Measurements from ENCODE around the gene SOWAHC.
"Not testable (repeated sequence)": the region's sequence is repeated elsewhere in the genome, so short reads cannot be mapped to it uniquely, and the experiment has no call there.

SOWAHC gene

DNA sequence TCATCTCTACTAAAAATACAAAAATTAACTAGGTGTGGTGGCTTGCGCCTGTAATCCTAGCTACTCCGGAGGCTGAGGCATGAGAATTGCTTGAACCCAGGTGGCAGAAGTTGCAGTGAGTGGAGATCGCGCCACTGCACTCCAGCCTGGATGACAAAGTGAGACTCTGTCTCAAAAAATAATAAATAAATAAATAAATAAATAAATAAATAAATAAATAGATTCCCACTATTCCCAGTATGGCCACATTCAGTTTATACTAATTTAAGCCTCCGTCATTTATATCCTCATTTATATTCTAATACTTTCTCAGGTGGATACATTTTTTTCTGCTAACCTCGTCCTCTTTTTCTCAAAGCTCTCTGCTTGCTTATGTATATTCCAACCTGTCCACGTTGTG, 14.2 kb downstream of the SOWAHC start:
- not testable (repeated sequence) for ATAC-seq (replicated peaks; ENCODE audit: extremely low read depth, poor library complexity, severe bottlenecking); H3K36me3 Mint-ChIP-seq (ENCODE audit: insufficient read depth); H3K4me1 Mint-ChIP-seq; H3K27ac Mint-ChIP-seq (ENCODE audit: low read depth); H3K9me3 Mint-ChIP-seq; DNase-seq (ENCODE audit: low spot score in 2 of 2); H3K4me3 Mint-ChIP-seq
- H3K27me3 Mint-ChIP-seq, result peaks cover 30% of the 10 kb centered on the region

DNA sequence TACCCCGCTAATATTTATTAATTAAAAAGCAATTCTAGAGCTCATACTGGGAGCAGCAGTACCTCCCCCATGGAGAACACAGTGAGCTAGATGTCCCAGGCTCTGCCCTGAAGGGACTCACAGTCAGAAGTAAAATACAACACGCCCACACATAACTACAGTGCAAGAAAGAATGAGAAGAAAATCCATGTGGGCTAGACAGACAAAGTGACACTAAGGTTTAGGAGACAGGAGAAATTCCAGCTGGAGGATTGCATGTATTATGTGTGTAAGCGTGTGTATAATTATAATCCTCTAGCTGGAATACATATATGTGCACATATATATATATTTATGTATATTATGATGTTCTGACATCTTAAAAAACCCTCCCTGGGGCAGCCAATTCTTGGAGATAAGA, 15.7 kb downstream of the SOWAHC start:
- no peaks in the 10 kb centered on the region for H3K36me3 Mint-ChIP-seq (ENCODE audit: insufficient read depth)
- no peak for ATAC-seq (replicated peaks; ENCODE audit: extremely low read depth, poor library complexity, severe bottlenecking)

DNA sequence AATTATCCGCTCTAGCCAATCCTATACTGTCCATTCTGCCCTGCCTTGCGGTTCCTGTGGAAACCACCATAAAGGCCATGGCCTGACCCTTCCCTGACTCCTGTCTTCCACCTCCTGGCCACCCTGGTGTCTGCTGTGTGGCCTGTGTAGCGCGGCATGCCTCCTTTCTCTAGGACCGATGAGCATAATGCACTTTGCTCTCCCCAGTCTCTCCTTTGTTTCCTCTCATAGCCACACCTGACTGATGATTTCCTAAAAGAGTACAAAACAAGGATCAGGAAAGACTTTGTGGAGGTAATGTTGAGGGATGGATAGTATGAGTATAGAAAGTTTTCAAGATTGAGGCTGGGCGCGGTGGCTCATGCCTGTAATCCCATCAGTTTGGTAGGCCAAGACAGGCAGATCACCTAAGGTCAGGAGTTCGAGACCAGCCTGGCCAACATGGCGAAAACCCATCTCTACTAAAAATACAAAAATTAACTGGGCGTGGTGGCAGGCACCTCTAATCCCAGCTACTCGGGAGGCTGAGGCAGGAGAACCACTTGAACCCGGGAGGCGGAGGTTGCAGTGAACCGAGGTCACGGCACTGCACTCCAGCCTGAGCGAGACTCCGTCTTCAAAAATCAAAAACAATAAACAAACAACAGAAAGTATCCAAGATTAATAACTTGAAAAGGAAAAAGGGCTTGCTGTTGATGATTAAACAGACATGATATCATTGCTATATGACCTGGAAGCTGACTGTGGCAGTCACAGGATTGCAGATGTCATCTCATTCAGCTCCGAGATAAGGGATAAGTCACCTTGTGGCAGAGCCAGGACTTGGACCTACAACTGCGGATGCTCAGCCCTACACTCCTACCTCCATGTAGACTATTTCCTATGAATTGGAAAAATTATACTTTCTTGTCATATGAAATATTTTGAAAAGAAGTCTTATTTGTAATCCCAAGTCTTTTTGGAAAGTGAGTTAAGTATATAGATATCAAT, 16.6 kb downstream of the SOWAHC start:
- peaks cover 20% of the 10 kb centered on the region for H3K27me3 Mint-ChIP-seq
- H3K4me3 Mint-ChIP-seq, result no peak overlapping the region
- no peaks in the 10 kb centered on the region for H3K9me3 Mint-ChIP-seq
- no peaks in the 10 kb centered on the region for H3K36me3 Mint-ChIP-seq (ENCODE audit: insufficient read depth)
- H3K4me1 Mint-ChIP-seq, result no peaks in the 10 kb centered on the region
- ATAC-seq (replicated peaks; ENCODE audit: extremely low read depth, poor library complexity, severe bottlenecking), result no peak
- no peak for DNase-seq (ENCODE audit: low spot score in 2 of 2)
- no peak overlapping the region for H3K27ac Mint-ChIP-seq (ENCODE audit: low read depth)

More for the DNA sequence above, 15.7 kb downstream of the SOWAHC start:
- H3K4me1 Mint-ChIP-seq, result no peaks in the 10 kb centered on the region
- no peaks in the 10 kb centered on the region for H3K9me3 Mint-ChIP-seq
- no peak overlapping the region for H3K4me3 Mint-ChIP-seq
- no peak for DNase-seq (ENCODE audit: low spot score in 2 of 2)
- peaks cover 20% of the 10 kb centered on the region for H3K27me3 Mint-ChIP-seq
- H3K27ac Mint-ChIP-seq (ENCODE audit: low read depth), result no peak overlapping the region

DNA sequence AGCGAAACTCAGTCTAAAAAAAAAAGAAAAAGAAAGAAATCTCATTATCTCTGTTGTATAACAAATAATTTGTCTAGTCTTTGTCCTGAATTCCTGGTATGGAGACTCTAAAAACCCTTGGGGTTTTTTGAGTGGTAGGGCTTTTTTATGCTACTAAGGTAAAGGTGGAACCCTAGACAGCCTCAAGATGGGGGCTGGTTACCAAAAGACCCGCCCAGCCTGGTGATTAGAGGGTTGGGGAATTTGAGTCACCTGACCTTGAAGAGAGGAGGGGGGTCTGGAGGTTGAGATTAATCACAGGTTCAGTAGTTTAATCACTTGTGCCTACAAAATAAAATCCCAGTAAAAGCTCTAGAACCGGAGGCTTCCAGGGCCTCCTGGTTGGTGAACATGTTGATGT, 17.6 kb downstream of the SOWAHC start:
- peaks cover 20% of the 10 kb centered on the region for H3K27me3 Mint-ChIP-seq
- ATAC-seq (replicated peaks; ENCODE audit: extremely low read depth, poor library complexity, severe bottlenecking) (no peak), DNase-seq (ENCODE audit: low spot score in 2 of 2) (no peak)
- no peaks in the 10 kb centered on the region for H3K4me1 Mint-ChIP-seq
- H3K9me3 Mint-ChIP-seq, result no peaks in the 10 kb centered on the region
- H3K4me3 Mint-ChIP-seq, result no peak overlapping the region
- no peak overlapping the region for H3K27ac Mint-ChIP-seq (ENCODE audit: low read depth)
- H3K36me3 Mint-ChIP-seq (ENCODE audit: insufficient read depth), result no peaks in the 10 kb centered on the region

DNA sequence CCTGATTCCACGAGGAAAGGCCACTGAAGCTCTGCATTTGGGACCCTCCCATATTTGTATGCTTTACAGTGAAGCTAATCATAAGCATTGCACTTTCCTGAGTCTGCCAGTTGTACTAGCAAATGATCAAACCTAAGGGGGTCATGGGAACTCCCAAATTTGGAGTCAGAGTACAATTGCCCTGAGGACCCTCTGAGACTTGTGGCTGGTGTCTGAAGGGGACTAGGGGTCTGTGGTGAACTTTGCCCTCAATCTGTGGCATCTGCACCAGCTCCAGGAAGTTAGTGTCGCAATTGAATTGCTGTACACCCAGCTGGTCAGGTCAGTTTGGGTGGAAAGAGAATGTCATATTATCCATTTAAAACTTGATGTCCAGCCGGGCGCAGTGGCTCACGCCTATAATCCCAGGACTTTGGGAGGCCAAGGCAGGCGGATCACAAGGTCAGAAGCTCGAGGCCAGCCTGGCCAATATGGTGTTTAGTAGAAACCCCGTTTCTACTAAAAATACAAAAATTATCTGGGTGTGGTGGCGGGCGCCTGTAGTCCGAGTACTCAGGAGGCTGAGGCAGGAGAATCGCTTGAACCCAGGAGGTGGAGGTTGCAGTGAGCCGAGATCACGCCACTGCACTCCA, 18.1 kb downstream of the SOWAHC start:
- DNase-seq (ENCODE audit: low spot score in 2 of 2) (no peak), ATAC-seq (replicated peaks; ENCODE audit: extremely low read depth, poor library complexity, severe bottlenecking) (no peak)
- Mint-ChIP-seq H3K27ac (ENCODE audit: low read depth) (no peak overlapping the region), H3K9me3 (no peaks in the 10 kb centered on the region), H3K4me3 (no peak overlapping the region), H3K27me3 (peaks cover 18% of the 10 kb centered on the region), H3K4me1 (no peaks in the 10 kb centered on the region), H3K36me3 (ENCODE audit: insufficient read depth) (no peaks in the 10 kb centered on the region)

DNA sequence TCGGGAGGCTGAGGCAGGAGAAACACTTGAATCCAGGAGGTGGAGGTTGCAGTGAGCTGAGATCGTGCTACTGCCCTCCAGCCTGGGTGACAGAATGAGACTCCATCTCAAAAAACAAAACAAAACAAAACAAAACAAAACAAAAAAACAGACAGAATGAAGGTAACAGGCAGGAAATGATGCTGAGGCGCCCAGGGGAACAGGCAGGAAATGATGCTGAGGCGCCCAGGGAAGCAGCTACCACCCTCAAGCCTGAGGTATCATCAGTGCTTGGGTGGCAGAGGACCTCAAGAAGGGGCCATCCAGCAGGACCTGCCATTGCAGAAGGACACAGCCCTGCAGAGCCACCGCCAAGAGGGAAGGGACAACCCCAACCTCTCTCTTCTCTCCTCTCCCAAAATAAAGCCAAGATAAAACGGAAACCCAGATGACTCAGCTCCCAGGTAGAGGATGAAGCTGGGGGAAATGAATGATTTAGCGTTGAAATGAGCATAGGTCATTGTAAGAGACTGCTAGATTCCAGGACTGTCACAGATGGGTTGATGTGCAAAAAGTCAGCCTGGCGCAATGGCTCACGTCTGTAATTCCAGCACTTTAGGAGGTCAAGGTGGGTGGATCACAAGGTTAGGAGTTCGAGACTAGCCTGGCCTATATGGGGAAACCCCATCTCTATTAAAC, 19.3 kb downstream of the SOWAHC start:
- H3K27ac Mint-ChIP-seq (ENCODE audit: low read depth), result no peak overlapping the region

DNA sequence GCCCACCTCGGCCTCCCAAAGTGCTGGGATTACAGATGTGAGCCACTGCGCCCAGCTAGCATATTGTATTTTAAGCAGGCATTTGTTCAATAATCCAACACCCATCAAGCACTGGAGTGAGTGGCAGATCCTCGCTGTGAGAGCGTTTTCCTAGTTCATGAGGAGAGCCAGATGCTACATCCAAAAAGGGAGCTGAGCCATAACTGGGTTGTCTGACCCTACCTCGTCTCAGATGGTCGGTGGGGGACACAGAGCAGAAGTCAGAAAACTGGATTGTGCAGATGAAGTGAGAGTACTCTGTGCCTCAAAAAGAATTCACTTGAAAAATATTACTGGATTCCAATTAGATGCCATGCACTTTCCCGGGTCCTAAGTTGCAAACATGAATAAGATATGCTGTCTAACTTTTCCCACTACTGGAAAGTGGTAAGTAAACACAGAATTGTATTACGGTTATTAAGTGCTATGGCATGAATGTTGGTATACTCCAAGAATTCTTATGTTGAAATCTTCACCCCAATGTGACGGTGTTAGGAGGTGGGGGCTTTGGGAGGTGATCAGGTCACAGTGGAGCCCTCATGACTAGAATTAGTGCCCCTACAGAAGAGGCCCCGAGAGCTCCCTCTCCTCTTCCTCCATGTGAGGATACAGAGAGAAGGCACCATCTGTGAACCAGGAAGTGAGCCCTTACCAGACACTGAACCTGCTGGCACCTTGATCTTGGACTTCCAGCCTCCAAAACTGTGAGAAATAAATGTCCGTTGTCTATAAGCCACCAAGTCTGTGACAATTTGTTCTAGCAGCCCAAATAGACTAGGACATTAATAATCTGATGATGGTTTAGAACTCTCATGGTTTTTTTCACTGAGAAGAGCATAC, 21.5 kb downstream of the SOWAHC start:
- H3K36me3 Mint-ChIP-seq (ENCODE audit: insufficient read depth), result no peaks in the 10 kb centered on the region
- no peak overlapping the region for H3K4me3 Mint-ChIP-seq
- no peak for DNase-seq (ENCODE audit: low spot score in 2 of 2)
- peaks cover 18% of the 10 kb centered on the region for H3K27me3 Mint-ChIP-seq
- no peak overlapping the region for H3K27ac Mint-ChIP-seq (ENCODE audit: low read depth)
- no peaks in the 10 kb centered on the region for H3K4me1 Mint-ChIP-seq
- no peak for ATAC-seq (replicated peaks; ENCODE audit: extremely low read depth, poor library complexity, severe bottlenecking)
- H3K9me3 Mint-ChIP-seq, result no peaks in the 10 kb centered on the region

More for the DNA sequence above, 19.3 kb downstream of the SOWAHC start:
- ATAC-seq (replicated peaks; ENCODE audit: extremely low read depth, poor library complexity, severe bottlenecking), result no peak
- Mint-ChIP-seq H3K9me3 (no peaks in the 10 kb centered on the region), H3K36me3 (ENCODE audit: insufficient read depth) (no peaks in the 10 kb centered on the region), H3K27me3 (peaks cover 18% of the 10 kb centered on the region), H3K4me3 (no peak overlapping the region), H3K4me1 (no peaks in the 10 kb centered on the region)
- no peak for DNase-seq (ENCODE audit: low spot score in 2 of 2)

DNA sequence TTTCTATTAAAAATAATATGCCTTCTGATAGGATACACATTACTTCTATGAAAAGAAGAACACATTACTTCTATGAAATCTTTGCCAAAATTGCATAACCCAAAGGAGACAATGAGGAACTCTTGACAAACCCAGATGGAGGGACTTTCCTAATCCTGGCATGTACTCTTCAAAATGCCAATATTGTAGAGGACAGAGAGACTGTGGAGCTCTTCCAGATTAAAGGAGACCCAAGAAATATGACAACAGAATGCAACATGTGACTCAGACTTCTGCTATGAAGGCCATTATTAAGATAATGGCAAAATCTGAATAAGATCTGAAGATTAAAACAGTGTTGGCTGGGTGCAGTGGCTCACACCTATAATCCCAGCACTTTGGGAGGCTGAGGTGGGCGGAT, 22.2 kb downstream of the SOWAHC start:
- H3K4me3 Mint-ChIP-seq, result no peak overlapping the region
- no peak overlapping the region for H3K27ac Mint-ChIP-seq (ENCODE audit: low read depth)
- DNase-seq (ENCODE audit: low spot score in 2 of 2) (no peak), ATAC-seq (replicated peaks; ENCODE audit: extremely low read depth, poor library complexity, severe bottlenecking) (no peak)
- H3K36me3 Mint-ChIP-seq (ENCODE audit: insufficient read depth), result no peaks in the 10 kb centered on the region
- no peaks in the 10 kb centered on the region for H3K4me1 Mint-ChIP-seq
- peaks cover 18% of the 10 kb centered on the region for H3K27me3 Mint-ChIP-seq
- H3K9me3 Mint-ChIP-seq, result no peaks in the 10 kb centered on the region

DNA sequence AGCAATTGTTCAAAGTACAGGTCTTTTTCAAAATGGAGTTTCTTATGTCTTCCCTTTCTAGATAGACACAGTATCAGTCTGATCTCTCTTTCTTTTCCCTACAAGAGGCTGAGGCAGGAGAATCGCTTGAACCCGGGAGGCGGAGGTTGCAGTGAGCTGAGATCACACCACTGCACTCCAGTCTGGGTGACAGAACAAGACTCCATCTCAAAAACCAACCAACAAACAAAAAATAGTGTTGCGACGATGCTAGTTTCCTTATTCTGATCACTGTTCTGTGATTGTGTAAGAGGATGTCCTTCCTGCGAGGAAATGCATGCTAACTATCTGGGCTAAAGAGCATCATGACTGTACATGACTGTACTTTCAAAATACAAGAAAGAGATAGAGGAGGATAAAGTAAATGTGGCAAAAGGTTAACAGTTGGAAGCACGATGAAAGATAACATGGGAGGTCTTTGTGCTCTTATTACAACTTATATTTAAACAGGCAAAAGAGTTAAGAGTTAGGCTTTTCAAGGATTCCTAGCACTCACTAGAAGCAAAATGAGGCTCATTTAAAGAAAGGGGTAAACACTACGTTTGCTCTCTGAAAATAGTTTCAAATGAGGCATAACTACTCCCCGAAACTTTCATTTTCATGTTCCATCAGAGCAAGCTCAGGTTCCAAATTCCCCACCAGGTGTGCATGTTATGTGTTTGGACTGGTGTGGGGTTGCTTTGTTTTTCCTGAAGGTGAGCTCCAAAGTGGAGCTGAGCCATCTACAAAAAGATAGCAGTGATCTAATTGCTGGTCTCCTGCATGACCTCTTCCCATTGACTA, 23.8 kb downstream of the SOWAHC start:
- peaks cover 15% of the 10 kb centered on the region for H3K27me3 Mint-ChIP-seq
- no peak overlapping the region for H3K4me3 Mint-ChIP-seq
- no peak for ATAC-seq (replicated peaks; ENCODE audit: extremely low read depth, poor library complexity, severe bottlenecking)
- H3K4me1 Mint-ChIP-seq, result no peaks in the 10 kb centered on the region
- DNase-seq (ENCODE audit: low spot score in 2 of 2), result no peak
- no peaks in the 10 kb centered on the region for H3K36me3 Mint-ChIP-seq (ENCODE audit: insufficient read depth)
- H3K27ac Mint-ChIP-seq (ENCODE audit: low read depth), result no peak overlapping the region
- H3K9me3 Mint-ChIP-seq, result no peaks in the 10 kb centered on the region

DNA sequence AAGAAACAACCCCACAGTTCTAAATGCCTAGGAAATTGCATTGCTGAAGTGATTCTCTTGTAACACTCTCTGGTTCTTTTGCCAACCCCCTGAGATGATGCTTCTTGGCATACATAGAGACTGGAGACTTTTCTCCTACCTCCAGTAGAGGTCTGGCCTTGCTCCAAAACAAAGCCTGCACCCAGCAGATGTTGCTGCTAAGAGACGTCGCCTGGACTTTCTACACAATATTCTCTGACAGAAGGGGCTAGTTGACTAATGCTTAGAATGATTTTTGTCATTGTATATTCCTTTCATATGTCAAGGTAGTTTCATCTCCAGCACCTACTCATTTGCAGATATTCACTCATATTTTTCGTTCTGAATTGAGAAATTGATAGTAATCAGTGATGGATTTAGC, 24.6 kb downstream of the SOWAHC start:
- Mint-ChIP-seq H3K36me3 (ENCODE audit: insufficient read depth) (no peaks in the 10 kb centered on the region), H3K4me3 (no peak overlapping the region), H3K27ac (ENCODE audit: low read depth) (no peak overlapping the region), H3K4me1 (no peaks in the 10 kb centered on the region), H3K9me3 (no peaks in the 10 kb centered on the region), H3K27me3 (peaks cover 8% of the 10 kb centered on the region)
- no peak for DNase-seq (ENCODE audit: low spot score in 2 of 2)
- no peak for ATAC-seq (replicated peaks; ENCODE audit: extremely low read depth, poor library complexity, severe bottlenecking)

DNA sequence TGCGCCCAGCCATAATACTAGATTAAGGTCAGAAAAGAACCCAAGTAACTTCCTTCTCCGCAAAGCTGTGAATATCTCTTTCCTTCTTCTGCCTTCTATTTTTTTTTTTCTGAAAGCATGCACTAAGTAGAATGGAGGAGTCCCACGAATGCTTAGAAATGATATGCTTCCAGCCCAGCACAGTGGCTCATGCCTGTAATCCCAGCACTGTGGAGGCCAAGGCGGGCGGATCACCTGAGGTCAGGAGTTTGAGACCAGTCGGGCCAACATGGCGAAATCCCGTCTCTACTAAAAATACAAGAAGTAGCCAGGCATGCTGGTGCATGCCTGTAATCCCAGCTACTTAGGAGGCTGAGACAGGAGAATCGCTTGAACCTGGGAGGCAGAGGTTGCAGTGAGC, 25.8 kb downstream of the SOWAHC start:
- H3K27ac Mint-ChIP-seq (ENCODE audit: low read depth); H3K4me1 Mint-ChIP-seq; DNase-seq (ENCODE audit: low spot score in 2 of 2); H3K27me3 Mint-ChIP-seq; H3K36me3 Mint-ChIP-seq (ENCODE audit: insufficient read depth); H3K9me3 Mint-ChIP-seq; H3K4me3 Mint-ChIP-seq; ATAC-seq (replicated peaks; ENCODE audit: extremely low read depth, poor library complexity, severe bottlenecking): not testable (repeated sequence)
